ENCODE data around the gene MXD4.

The MXD4 gene

DNA sequence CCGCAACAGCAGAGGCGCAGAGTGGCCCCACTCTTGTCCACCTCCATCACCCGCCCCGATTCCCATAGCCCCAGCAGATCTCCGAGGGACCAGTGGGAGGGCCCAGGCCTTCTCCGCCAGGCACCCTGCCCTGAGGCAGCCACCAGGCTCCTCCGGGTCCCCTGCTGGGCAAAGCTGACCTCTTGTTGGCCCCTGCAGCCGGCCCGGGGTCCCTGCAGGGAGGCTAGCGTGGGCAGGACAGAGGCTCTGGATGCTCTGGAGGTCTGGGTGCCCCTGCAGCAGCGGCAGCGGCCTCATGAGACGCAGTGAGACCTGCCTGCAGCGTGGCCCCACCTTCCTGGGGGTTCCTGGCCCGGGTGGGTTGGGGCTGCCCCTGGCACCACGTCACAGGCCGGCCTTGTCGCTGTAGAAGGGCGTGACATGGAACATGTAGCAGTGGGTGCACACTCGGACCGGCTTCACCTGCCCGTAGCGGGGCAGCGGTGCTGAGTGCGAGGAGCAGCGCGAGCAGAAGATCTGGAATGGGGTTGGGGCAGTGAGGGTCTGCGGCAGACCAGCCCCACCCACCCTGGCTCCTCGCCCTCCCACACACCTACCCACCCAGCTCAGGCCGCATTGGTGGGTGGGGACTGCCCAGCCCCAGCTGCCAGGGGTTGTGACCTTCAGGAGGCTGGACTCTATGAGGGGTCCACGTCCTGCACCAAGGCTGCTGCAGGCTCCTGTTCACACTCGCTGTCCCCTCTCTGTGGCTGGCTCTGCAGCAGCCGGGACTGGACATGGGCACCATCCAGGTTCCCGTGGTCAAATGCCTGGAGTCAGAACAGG lies 8.6 kb upstream of the MXD4 start:
- no peak overlapping the region for H3K4me3 ChIP-seq (ENCODE audit: low read depth, low read length)
- no peak for DNase-seq (ENCODE audit: low read depth)
- TF ChIP-seq, protein P1, sequence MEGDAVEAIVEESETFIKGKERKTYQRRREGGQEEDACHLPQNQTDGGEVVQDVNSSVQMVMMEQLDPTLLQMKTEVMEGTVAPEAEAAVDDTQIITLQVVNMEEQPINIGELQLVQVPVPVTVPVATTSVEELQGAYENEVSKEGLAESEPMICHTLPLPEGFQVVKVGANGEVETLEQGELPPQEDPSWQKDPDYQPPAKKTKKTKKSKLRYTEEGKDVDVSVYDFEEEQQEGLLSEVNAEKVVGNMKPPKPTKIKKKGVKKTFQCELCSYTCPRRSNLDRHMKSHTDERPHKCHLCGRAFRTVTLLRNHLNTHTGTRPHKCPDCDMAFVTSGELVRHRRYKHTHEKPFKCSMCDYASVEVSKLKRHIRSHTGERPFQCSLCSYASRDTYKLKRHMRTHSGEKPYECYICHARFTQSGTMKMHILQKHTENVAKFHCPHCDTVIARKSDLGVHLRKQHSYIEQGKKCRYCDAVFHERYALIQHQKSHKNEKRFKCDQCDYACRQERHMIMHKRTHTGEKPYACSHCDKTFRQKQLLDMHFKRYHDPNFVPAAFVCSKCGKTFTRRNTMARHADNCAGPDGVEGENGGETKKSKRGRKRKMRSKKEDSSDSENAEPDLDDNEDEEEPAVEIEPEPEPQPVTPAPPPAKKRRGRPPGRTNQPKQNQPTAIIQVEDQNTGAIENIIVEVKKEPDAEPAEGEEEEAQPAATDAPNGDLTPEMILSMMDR (IDR thresholded peaks at IDR 0.05; ENCODE audit: low read depth, low read length, missing control alignments): no peak

DNA sequence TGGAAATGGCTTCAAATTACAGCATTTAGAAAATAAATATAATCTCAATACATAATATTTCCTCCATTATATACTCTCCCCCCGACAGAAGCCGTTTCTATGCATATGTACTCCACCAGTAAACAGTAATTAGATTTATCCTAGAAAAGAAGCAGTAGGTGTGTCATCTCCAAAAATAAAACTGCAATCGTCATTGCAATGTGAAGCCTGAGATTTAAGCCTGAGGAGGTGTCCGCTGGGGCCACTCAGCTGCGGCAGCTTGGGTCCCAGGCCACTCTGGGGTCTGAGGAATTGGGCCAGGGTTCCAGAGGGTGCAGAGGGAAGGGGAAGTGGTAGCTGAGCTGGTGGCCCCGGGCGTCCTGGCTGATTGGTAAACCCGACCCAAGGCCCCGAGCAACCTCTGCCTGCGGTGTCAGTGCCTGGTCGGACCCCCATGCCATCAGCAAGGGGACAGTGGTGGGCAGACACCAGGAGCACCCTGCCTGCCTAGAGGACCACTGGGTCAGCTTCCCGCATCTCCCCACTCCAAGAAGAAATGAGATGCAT lies 7.8 kb upstream of the MXD4 start:
- TF ChIP-seq, protein P1 (IDR thresholded peaks at IDR 0.05; ENCODE audit: low read depth, low read length, missing control alignments): no peak
- no peak for DNase-seq (ENCODE audit: low read depth)
- no peak overlapping the region for H3K4me3 ChIP-seq (ENCODE audit: low read depth, low read length)

- no peak for DNase-seq (ENCODE audit: low read depth)
- H3K4me3 ChIP-seq (ENCODE audit: low read depth, low read length): no peak overlapping the region
- TF ChIP-seq, protein P1 (IDR thresholded peaks at IDR 0.05; ENCODE audit: low read depth, low read length, missing control alignments): no peak
These were observed 7.3 kb upstream of the MXD4 start for GRCh38 chr4:2269206-2269531.

DNA sequence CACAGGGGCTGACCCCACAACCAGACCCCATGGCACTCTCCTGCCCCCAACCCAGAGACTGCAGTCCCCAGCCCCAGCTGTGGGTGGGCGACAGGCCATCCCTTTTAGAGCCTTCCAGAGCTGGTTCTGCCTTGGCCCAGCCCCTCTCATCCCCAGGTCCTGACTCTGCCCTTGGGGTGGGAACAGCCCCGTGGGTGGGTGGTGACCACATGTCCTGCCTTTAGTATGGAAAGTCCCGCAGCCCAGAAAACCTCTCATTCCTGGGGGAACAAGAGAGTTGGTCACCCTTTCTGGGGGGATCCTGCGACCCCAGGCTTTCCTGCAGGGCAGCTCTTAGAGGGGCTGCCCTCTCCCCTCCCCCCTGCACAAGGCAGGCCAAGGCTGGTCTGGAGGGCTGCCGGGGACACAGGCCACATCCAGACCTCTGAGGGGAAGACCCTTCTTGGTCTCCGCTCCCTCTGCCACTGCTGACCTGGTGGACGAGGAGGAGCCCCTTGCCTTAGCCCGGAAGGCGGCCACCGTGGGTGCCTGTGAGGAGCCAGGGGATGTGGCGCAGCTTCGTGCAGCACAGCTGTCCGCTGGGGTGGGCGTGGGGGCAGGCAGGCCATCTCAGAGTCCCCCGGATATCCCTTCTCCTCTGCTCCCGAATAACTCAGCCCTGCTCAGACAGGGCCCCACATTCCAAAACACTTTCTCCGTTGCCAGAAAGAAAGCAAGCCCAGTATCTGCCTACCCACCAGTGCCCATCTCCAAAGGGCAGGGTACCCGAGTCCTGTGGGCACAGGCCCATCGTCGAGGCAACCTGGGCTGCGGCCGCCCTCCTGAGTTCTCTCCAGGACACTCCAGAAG lies 6.7 kb upstream of the MXD4 start:
- DNase-seq (ENCODE audit: low read depth): no peak
- TF ChIP-seq, protein P1 (IDR thresholded peaks at IDR 0.05; ENCODE audit: low read depth, low read length, missing control alignments): no peak
- no peak overlapping the region for H3K4me3 ChIP-seq (ENCODE audit: low read depth, low read length)

DNA sequence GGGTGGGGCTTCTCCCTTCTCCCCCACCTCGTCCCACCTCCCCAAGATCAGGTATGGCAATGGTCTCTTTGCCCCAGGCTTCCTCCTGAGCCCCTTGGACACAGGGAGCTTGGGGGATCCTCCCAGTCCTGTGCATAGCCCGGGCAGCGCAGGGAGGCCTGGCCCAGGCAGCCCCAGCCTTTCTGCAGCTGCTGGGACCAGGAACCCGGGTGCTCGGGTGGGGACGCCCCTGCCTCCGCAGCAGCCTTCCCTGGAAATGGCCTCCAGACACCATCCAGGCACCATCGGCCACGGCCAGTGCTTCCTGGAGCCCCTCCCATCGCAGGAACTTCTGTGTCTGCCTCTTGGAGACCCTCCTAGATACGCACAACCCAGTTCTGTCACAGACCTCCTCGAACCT lies 5.9 kb upstream of the MXD4 start:
- TF ChIP-seq, protein P1 (IDR thresholded peaks at IDR 0.05; ENCODE audit: low read depth, low read length, missing control alignments): no peak
- H3K4me3 ChIP-seq (ENCODE audit: low read depth, low read length): no peak overlapping the region
- no peak for DNase-seq (ENCODE audit: low read depth)

DNA sequence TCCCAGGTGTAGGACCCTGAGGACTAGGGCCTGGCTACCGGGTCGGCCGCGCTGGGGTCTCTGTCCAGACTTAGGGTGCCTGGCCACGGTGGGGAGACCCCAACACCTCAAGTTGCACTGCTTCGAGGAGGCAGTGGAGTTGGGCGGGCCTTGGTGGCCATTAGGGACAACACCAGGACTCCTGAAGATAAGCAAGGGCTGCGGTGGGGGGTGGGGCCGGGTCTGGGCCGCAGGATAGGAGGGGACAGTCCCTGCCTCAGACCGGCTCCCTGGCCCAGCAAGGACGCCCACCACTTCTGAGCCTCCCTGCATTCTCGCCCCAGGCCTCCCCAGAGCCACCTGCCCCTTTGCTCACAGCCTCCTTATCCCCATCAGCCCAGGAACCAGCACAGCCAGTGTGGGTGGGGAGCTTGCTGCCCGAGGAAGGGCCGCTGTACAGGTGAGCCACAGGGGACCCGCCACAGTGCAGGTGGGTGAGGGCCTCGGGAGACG lies 5.5 kb upstream of the MXD4 start:
- TF ChIP-seq, protein P1 (IDR thresholded peaks at IDR 0.05; ENCODE audit: low read depth, low read length, missing control alignments): no peak
- no peak overlapping the region for H3K4me3 ChIP-seq (ENCODE audit: low read depth, low read length)
- DNase-seq (ENCODE audit: low read depth): no peak
